ENCODE data around the gene OCEL1.

Gene OCEL1

DNA sequence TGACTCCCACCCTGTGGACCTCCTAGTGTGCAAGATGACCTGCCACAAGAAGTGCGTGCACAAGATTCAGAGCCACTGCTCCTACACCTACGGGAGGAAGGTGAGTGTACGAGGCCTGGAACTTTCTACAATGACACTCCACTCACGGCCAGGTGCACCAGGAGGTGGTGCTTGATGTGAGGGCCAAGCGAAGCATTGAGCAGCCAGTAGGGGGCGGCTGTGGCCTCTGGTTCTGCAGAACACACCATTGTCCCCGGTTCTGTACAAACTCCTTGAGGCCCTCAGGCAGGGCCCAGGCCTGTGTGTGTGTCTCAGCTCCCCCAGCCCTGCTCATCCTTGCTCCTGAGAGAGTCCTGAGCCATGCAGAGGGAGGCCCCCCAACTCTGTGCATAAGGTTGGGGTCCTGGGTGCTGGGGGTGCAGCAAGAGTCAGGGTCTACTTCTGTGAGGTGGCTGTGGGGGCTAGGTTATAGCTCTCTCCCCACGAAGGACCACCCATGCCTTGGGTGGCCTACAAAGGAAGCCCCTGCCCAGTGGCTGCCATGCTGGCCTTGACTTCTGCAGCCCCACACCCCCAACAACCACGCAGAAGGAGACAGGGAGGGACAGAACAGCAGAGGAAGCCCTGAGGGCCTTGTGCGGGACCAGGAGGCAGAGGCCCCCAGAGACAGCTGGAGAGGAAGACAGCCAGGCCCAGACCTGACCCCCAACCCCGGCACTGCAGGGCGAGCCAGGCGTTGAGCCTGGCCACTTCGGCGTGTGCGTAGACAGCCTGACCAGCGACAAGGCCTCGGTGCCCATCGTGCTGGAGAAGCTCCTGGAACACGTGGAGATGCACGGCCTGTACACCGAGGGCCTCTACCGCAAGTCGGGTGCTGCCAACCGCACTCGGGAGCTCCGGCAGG is 20.5 kb upstream of the OCEL1 start:
- peaks cover 62% of the 10 kb centered on the region for H3K36me3 ChIP-seq
- DNase-seq: peak; percentile 80
- H3K4me3 ChIP-seq (ENCODE audit: low read depth, low read length): no peak overlapping the region
- TF ChIP-seq, protein P1, sequence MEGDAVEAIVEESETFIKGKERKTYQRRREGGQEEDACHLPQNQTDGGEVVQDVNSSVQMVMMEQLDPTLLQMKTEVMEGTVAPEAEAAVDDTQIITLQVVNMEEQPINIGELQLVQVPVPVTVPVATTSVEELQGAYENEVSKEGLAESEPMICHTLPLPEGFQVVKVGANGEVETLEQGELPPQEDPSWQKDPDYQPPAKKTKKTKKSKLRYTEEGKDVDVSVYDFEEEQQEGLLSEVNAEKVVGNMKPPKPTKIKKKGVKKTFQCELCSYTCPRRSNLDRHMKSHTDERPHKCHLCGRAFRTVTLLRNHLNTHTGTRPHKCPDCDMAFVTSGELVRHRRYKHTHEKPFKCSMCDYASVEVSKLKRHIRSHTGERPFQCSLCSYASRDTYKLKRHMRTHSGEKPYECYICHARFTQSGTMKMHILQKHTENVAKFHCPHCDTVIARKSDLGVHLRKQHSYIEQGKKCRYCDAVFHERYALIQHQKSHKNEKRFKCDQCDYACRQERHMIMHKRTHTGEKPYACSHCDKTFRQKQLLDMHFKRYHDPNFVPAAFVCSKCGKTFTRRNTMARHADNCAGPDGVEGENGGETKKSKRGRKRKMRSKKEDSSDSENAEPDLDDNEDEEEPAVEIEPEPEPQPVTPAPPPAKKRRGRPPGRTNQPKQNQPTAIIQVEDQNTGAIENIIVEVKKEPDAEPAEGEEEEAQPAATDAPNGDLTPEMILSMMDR (IDR thresholded peaks at IDR 0.05; ENCODE audit: low read depth, low read length): peak; percentile 96
- no peaks in the 10 kb centered on the region for H3K27me3 ChIP-seq (ENCODE audit: insufficient read depth, low read depth, severe bottlenecking)
- H3K9me3 ChIP-seq (ENCODE audit: severe bottlenecking): no peaks in the 10 kb centered on the region
- H3K27ac ChIP-seq: peak overlapping the region; percentile 45

DNA sequence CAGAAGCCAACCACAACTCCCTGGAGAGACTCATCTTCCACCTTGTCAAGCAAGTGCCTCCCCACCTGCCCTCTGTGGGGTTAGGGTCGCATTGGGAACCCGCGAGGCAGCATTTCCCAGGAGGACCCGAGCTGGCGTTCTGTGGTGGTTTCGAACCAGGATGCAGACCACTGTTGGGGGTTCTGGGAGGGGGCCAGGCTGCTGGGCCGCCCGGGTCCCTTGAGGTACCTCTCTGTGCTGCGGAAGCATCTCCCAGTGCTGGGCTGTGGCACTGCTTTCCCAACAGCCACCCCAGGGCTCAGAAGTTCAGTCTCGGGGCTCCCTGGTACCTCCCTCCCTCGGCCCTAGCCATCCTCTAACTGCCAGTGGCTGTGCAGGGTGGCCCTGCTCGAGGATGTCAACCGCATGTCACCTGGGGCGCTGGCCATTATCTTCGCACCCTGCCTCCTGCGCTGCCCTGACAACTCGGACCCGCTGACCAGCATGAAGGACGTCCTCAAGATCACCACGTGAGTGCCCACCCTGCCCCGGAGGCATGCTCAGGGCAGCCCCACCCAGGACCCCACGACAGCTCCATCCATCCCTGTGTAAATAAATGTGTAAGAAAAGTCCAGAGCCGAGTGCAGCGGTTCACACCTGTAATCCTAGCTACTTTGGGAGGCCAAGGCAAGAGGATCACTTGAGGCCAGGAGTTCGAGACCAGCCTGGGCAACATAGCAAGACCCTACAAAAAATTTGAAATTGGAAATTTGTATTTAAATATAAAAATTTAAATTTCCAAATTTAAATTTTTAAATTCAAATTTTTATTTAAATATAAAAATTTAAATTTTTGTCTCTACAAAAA is 19.1 kb upstream of the OCEL1 start:
- Histone ChIP-seq H3K36me3 (peaks cover 48% of the 10 kb centered on the region), H3K4me3 (ENCODE audit: low read depth, low read length) (no peak overlapping the region), H3K9me3 (ENCODE audit: severe bottlenecking) (no peaks in the 10 kb centered on the region), H3K27ac (no peak overlapping the region), H3K27me3 (ENCODE audit: insufficient read depth, low read depth, severe bottlenecking) (no peaks in the 10 kb centered on the region)
- TF ChIP-seq, protein P1 (IDR thresholded peaks at IDR 0.05; ENCODE audit: low read depth, low read length): no peak
- no peak for DNase-seq

DNA sequence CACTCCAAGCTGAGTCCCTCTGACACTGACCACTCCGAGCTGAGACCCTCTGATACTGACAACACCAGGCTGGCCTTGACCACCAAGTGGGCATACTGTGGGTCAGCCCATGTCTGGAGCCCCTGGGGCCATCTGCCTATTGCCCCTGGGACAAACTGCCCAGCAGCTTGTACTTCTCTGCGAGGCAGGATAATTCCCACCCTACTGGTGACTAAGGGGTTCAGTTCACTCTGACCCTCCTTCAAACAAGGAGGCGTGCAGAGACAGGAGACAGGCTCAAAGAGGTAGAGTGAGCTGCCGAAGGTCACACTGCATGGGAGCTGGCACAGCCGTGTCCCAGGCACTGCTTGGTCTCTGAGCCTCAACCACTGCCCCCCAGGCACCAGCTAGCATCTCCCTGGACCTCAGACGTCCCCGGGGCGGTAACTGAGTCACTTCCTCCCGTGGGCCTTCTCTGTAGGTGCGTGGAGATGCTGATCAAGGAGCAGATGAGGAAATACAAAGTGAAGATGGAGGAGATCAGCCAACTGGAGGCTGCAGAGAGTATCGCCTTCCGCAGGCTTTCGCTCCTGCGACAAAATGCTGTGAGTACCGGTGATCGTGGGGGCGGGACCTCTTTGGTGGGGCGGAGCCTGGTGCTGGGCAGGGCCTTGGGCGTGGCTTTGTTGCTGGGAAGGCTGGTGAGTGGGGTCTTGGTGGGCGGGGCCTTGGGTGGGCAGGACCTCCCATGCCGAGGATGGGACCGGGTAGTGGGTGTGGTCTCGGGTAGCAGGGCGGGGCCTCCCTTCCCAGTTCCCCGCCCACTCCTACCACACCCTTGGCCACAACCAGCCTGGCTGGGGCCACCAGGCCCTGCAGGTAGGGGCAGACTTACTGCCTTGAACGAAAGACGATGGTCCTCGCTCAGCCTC is 16.6 kb upstream of the OCEL1 start:
- H3K27ac ChIP-seq: no peak overlapping the region
- TF ChIP-seq, protein P1 (IDR thresholded peaks at IDR 0.05; ENCODE audit: low read depth, low read length): no peak
- no peak overlapping the region for H3K4me3 ChIP-seq (ENCODE audit: low read depth, low read length)
- DNase-seq: peak; percentile 87
- H3K36me3 ChIP-seq: peaks cover 44% of the 10 kb centered on the region
- no peaks in the 10 kb centered on the region for H3K9me3 ChIP-seq (ENCODE audit: severe bottlenecking)
- no peaks in the 10 kb centered on the region for H3K27me3 ChIP-seq (ENCODE audit: insufficient read depth, low read depth, severe bottlenecking)

DNA sequence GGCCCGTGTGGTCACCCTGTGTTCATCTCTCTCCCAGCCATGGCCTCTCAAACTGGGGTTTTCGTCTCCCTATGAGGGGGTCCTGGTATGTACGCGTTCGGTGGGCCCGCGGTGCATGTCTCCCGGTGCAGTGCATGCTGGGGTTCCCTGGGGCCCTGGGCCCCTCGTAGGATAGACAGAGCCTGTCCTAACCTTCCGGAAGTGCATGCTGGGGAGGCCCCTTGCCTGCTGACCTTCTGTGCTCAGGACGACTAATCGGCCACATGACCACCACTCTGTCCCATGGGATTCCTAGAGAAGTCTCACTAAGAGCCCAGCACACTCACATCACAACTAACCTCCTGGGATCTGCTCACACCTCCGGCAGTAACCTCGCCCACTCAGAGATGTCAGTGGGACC is 15.7 kb upstream of the OCEL1 start:
- no peak for DNase-seq
- H3K36me3 ChIP-seq: peaks cover 41% of the 10 kb centered on the region
- TF ChIP-seq, protein P1 (IDR thresholded peaks at IDR 0.05; ENCODE audit: low read depth, low read length): no peak
- H3K27ac ChIP-seq: no peak overlapping the region
- H3K27me3 ChIP-seq (ENCODE audit: insufficient read depth, low read depth, severe bottlenecking): no peaks in the 10 kb centered on the region
- no peaks in the 10 kb centered on the region for H3K9me3 ChIP-seq (ENCODE audit: severe bottlenecking)
- no peak overlapping the region for H3K4me3 ChIP-seq (ENCODE audit: low read depth, low read length)
